NCI-H1694 (cell line): ENCODE results near the gene KIF5B.
A peak's percentile ranks its signal among the peaks of the same experiment; 100 is the strongest.
"Not testable (repeated sequence)": the region's sequence is repeated elsewhere in the genome, so short reads cannot be mapped to it uniquely, and the experiment has no call there.

Experiments
- DNase-seq: peaks from one replicate; lab custom pipeline; 2025; lab: John Stamatoyannopoulos, UW

KIF5B gene

DNA sequence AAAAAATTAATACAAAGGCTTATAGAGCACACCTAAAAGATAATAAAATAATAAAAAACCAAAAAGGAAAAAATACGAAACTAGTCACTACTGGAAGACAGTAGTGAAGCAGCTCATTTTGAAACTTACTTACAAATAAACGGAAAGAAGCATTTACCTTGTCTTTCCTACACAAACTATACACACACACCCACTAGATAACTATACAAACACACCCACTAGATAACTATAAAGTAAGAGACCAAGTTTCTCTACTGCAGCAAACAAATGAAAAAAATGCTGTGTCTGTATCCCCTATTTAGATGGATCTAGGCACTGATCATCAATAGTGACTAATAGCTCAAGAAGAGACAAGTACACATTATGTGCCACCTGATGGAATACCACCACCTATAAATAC, 49.2 kb downstream of the KIF5B start:
- DNase-seq = no peak

DNA sequence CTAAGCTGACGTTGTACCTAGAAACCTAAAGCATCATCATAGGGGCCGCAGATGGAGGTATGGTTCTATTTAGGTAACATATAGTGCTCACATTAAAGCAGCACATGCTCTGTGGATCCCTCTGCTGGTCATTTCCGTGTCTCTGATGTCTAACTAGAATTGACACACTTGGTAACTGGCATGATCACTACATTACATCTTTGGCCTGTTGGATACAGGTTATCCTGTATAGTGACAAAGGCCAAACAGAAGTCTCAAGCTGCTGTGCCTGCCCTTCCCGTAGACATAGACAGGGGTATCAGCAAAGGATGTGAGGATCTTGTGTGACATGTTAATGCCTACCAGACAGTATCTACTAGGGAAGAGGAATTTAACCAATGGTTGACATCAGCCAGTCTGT, 51.2 kb downstream of the KIF5B start:
- peak; percentile 64 for DNase-seq

DNA sequence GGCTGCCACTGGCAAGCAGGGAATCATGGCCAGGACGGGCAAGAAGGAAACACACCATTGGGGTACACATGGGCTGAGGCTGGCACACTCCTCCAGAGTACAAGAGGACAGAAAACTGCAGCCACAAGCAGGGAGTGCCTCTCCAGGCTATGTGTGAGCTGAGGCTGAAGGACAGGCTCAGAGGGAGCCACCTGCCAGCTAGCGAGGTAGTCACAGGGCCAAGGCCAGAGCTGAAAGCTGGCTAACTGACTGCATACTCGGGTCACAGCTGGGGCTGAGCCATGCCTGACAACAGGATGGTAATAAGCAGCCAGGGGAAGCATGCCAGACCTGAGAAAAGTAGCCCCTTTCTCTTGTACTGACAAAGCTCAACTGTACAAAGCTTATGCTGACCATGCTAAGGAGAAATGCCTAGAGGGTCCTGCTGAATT, 52.0 kb downstream of the KIF5B start:
- no peak for DNase-seq

DNA sequence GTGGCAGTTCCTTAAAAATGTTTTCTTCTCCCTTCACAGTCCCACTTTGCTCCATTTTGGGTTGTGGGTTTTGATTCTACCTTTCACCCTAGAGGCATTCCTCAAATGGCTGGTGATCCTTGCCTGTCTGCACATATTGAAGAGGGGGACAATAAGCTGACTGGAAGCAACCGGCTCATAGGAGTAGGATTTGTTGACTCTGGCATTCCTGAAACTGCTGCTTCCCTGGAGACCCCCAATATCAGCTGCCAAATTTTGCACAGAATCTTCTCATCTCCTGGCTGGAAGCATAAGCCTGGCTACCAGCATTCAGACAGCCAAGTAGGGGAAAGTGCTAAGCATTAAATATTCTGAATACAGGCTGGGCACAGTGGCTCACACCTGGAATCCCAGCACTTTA, 53.7 kb downstream of the KIF5B start:
- no peak for DNase-seq

DNA sequence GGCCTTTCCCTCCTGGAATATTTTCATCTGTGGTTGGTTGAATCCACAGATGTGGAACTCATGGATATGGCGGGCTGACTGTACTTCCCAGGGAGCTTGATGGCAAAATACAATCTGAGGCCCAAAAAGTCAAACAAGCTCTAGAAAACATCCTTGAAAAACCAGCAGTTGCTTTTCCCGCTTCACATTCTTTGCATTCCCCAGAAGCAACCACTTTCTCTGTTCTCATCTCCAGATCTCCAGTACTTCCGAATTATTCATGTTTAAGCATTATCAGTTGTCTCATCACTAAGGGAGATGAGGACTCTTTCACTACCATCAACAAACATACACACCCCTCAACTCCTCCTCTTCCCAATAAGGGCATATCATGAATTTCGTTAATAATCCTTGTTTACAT, 55.3 kb downstream of the KIF5B start:
- no peak for DNase-seq

DNA sequence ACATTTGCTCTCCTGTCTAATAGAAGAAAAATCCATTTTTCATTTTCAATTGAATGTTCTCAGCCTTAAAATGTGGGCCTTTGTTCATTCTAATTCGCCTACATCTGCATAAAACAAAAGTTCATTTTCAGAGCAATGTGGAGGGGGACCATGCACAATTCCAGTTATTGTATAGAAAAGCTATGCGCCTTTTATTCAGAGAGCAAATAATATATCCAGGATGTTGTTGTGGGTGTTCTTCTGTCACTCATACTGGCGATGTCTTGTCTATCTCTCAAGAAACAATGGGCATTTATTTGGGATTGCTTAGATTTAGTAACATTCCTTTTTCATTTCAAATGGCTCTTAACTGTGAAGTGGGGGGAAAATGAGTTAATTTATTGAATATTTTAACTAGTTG, 56.4 kb downstream of the KIF5B start:
- no peak for DNase-seq

DNA sequence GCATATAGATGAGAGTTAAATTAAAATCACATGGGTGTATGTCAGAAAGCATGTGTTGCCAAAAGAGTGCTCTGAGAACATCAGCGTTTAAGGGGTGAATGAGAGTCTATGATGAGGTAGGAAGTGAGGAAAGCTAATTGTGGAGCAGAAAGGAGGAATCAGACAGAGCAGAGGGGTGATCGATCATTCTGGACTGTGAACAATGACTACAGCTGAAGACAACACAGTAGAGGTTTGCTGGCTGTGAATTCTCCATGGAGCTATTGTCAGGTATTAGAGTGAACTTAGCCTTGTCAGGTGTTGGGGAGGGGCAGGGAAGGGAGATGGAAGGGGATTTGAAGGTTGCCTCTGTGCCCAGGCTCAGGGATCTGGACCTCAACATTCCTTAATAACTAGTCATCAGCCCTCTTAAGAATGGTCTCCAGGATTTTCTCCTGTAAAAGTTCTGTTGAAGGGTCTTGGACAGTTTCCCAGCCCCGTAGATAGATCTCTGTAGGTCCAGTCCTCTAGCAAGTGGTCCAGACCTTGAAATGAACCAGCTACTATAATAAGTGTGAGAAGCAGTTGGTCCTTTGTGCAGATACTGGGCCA, 57.1 kb downstream of the KIF5B start:
- DNase-seq = no peak

DNA sequence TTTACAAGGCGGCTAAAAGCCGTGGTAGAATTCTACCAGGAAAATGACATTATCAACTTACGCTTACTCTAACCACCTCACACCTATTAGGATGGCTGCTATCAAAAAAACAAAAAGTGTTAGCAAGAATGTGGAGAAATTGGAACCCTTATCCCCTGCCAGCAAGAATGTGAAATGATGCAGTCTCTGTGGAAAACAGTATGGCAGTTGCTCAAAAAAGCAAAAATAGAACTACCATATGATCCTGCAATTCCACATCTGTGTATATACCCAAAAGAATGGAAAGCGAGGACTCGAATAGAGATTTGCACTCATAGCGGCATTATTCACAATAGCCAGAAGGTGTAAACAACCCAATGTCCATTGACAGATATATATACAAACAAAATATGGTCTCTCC, 61.3 kb downstream of the KIF5B start:
- no peak for DNase-seq

DNA sequence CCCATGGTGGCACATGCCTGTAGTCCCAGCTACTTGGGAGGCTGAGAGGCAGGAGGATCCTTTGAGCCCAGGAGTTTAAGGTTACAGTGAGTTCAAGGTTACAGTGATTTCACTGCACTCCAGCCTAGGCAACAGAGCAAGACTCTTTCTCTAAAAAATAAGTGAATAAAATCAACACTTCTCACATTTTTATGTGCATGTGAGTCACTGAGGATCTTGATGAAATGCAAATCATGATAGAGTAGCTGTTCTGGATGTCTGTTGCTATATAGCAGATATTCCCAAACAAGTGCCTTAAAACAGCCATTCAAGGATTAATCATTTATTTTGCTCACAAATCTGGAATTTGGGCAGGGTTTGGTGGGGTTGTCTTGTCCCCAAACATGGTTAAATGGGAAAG, 65.3 kb downstream of the KIF5B start:
- no peak for DNase-seq

DNA sequence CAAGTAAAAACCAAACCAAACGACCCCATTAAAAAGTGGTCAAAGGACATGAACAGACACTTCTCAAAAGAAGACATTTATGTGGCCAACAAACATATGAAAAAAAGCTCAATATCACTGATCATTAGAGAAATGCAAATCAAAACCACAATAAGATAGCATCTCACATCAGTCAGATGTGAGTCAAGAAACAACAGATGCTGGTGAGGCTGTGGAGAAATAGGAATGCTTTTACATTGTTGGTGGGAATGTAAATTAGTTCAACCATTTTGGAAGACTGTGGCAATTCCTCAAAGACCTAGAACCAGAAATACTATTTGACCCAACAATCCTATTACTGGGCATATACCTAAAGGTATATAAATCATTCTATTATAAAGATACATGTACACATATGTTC, 68.4 kb downstream of the KIF5B start:
- not testable (repeated sequence) for DNase-seq

DNA sequence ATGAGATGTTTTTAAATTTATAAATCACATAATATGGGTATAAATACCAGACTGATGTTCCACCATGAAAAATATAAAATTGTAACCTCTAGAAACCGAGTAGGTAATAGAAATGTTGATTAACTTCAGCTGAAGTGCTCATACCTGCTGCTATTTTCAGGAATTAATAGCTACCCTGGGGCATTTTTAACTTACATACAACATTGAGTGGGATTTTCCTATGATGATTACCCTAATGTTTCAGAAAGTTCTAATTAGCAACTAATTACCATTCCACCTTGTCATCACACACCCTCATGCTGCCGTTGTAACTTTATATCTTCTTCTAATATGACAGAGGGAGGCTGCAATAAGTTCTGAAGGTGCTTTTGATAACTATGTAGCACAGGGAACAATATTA, 74.1 kb downstream of the KIF5B start:
- DNase-seq = no peak

DNA sequence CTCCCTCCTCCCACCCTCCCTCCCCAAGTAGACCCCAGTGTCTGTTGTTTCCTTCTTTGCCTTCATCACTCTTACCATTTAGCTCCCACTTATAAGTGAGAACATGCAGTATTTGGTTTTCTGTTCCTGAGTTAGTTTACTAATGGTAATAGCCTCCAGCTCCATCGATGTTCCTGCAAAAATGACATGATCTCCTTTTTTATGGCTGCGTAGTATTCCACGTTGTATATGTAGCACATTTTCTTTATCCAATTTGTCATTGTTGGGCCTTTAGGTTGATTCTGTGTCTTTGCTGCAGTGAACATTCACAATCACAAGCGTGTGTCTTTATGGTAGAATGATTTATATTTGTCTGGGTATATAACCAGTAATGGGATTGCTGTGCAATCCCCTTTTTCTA, 75.8 kb downstream of the KIF5B start:
- no peak for DNase-seq

DNA sequence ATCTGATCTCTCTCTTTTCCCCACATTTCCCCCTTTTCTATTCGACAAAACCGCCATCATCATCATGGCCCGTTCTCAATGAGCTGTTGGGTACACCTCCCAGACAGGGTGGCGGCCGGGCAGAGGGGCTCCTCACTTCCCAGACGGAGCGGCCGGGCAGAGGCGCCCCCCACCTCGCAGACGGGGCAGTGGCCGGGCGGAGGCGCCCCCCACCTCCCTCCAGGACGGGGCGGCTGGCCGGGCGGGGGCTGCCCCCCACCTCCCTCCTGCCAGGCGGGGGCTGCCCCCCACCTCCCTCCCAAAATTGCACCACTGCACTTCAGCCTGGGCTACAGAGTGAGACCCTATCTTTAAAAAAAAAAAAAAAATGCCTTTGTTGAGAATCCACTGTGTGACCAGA, 77.2 kb downstream of the KIF5B start:
- not testable (repeated sequence) for DNase-seq

DNA sequence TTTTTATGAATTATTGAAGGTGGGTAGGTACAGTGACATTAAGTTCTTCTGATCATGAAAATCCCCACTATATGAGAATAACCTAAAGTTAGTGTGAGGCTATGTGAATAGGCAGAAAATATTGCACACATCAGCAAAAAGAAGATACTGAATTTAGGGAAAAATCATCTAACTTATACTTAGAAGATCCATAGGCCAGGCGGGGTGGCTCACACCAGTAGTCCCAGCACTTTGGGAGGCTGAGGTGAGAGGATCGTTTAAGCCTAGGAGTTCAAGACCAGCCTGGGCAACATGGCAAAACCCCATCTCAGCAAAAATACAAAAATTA, 78.1 kb downstream of the KIF5B start:
- DNase-seq = no peak

DNA sequence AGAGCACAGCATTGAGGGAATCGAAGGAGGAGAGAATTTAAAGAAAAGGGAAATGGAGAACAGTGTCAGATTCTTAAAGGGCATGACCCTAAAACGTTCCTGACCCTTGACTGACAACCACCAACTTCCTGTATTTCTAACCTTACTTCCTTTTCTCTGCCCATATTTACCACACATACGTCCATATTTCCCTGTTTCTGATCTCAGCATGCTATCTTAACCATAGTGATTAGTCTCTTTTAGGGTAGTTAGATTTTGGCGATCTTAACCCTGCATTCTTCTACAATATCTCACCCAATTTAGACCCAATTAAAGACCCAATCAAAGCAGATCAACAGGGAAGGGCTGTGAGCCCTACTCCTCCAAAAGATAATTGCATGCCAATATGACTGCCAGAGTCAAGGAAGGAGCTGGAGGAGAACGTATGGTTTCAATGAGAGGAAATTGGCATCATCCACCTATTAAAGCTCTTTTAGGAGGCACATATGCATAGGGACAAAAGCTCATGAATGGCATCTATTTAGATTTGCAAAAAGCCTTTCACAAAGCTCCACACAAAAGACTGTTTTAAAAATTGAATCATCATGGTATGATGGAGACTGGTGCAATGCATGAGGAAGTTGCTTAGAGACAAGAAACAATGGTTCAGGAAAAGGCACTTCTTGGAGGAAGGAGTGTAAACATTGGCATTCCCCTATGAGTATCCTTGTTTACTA, 78.6 kb downstream of the KIF5B start:
- no peak for DNase-seq

DNA sequence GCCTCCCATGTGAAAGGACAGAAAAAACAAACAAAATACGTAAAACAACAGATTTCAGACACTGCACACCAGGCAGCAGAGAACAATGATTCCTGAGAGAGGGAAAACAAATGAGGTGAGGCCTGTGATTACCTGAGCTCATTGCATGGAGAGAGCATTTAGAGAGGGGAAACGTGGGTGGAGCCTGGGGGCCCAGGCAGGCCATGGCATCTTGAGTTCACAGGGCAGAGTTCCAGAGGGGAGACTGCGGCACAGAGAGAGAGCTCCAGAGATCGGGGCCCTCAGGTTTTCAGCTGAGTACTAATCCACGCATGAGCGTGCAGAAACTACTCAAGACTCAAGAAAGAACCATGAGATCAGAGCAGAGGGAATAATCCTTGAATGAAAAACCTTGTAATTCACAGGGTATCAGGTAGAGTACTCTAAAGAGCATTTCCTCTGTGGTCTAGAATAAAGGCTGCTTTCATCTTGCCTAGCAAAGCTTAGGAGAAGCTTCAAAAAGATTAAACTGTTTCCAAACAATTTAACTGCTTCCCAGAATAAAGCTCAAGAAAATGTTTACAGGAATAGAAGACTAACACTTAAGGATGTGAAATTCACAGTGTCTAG, 81.0 kb downstream of the KIF5B start:
- DNase-seq = no peak

DNA sequence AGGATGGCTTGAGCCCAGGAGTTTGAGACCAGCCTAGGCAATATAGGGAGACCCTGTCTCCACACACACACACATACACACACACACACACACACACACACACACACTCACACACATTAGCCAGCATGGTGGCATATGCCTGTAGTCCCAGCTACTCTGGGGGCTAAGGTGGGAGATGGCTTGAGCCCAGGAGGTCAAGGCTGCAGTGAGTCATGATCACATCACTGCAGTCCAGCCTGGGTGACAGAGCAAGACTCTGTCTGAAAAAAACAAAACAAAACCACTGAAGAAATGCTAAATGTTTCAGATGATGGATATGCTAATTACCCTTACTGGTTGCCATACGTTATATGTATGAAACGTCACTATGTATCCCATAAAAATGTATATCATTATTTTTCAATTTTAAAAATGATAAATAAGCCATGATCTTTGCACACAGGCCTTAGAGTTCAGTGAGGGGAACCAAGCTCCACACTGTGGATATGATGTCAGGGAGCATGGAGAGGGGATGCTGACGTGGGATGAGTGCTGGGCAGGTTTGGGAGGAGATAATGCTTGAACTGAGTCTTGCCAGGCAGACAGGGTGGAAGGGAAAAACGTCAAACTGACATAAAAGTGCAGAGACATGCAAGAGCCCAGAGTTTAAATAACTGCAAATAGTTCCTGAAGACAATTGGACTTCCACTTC, 81.6 kb downstream of the KIF5B start:
- DNase-seq = no peak

DNA sequence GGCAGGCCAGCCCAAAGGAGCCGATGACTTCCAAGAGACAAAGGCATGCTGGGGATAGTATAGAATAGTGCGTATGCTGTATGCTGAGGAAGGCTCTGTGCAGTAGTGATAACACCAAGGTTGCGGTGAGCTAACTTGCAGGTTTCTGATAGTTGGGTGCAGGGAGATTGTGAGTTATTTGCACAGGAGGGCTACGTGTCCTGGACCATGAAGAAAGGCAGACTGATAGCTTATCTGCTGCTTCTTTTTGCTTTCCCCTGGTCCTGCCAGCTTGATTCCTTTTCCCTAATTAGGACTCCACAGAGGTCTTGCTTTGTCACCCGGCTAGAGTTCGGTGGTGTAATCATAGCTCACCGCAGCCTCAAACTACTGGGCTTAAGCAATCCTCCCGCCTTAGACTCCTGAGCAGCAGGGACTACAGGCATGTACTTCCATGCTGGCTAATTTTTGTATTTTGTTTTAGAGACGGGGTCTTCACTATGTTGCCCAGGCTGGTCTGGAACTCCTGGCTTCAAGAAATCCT, 83.6 kb downstream of the KIF5B start:
- DNase-seq = no peak

DNA sequence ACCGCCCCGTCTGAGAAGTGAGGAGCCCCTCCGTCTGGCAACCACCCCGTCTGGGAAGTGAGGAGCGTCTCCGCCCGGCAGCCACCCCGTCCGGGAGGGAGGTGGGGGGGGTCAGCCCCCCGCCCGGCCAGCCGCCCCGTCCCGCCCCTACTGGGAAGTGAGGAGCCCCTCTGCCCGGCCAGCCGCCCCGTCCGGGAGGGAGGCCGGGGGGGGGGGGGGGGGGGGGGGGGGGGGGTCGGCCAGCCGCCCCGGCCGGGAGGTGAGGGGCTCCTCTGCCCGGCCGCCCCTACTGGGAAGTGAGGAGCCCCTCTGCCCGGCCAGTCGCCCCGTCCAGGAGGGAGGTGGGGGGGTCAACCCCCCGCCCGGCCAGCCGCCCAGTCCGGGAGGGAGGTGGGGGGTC, 86.4 kb downstream of the KIF5B start:
- not testable (repeated sequence) for DNase-seq

DNA sequence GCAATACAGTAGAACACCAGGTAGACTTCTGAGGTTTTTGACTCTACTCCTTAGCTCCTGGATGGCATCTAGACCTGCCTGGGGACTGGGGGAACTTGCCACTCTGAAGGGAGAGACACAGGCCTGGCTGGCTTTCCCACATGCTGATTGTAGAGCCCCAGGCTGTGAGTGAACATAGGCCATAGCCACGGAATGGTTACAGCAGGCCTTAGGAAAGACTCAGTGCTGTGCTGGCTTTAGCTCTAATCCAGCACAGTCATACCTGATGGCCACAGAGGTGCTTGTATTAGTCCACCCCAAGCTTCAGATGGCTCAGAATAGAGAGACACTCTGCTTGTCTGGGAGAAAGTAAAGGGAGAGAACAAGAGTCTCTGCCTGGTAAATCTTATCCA, 92.6 kb downstream of the KIF5B start:
- no peak for DNase-seq

DNA sequence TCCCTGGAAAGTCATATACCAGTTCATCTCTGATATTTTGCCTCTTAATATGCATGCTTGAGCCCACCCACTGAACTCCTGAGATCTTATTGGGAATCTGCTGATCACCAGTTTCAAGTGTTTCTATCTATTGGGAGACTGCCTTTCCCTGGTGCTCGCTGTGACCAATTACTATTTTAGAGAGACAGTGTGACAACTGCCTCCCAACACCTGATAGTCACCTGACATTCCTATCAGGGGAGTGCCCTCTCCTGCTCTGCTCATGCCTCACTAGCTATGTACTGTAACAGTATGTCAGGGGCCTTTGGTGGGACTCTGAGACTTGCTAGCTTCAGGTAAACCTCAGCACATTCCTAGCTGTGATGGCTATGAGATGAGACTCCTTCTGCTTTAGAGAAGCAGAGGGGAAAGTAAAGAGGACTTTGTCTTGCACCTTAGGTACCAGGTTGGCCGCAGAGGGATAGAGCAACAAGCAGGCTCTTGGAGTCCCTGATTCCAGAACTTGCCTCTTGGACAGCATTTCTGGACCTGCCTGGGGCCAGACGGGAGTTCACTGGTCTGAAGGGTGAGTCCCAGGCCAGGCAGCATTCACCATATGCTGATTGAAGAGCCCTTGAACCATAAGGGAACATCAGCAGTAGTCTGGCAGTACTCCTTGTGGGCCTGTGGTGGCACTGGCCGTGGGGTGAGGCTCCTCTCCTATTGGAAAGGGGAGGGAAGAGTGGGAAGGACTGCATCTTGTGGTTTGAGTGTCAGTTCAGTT, 93.2 kb downstream of the KIF5B start:
- DNase-seq = no peak
